Left ventricle myocardium inferior (tissue), 1 donor: Measurements from ENCODE around the gene UBA1. TPM values are rescaled to one million over a fixed set of nuclear protein-coding genes. Genes with fewer than 3 reads are reported as not detected.
A peak's percentile ranks its signal among the peaks of the same experiment; 100 is the strongest.

Experiments used
- DNase-seq: peaks from one replicate; pipeline ENCODE4 v3.0.0-alpha.2; 2020
- H3K27ac ChIP-seq: fragments of 200-600 bp; replicated peaks from 2 replicates; pipeline ENCODE4 v1.8.0; 2021
- H3K27me3 ChIP-seq: fragments of 200-600 bp; 2 replicates; pipeline ENCODE4 v1.8.0; 2021; ENCODE audit warnings: low read depth
- H3K36me3 ChIP-seq: fragments of 200-600 bp; 2 replicates; pipeline ENCODE4 v1.8.0; 2021
- H3K4me1 ChIP-seq: fragments of 200-600 bp; 2 replicates; pipeline ENCODE4 v1.8.0; 2021
- H3K4me3 ChIP-seq: fragments of 200-600 bp; 2 replicates; pipeline ENCODE4 v1.8.0; 2021; ENCODE audit warnings: mild to moderate bottlenecking, moderate library complexity
- H3K9me3 ChIP-seq: fragments of 200-600 bp; replicated peaks from 2 replicates; pipeline ENCODE4 v1.8.0; 2021
- CTCF ChIP-seq: fragments of 200-600 bp; IDR thresholded peaks from 2 replicates; pipeline ENCODE4 v1.8.0; 2021; ENCODE audit warnings: antibody characterized with exemption, mild to moderate bottlenecking, borderline replicate concordance
- intact Hi-C: fragments of 100-400 bp; cut with micrococcal nuclease; formaldehyde crosslinking; loops from one replicate; pipeline ENCODE4 v1.11.0; 2022
- total RNA-seq: library from RNA; stranded (reverse); fragmentation: NEBNext Ultra II Directional; extraction: Animal tissue kit (Norgen Biotek cat#: 25700); gene quantifications from one replicate; pipeline ENCODE4 v1.2.1, GENCODE V29; 2021
- donor health status: DM: no; HTN: yes; CAD: no; lungs with severe emphysema.

UBA1 gene
- total RNA-seq, 1 donor from 2014 or later, result 99.8 TPM

- no peak for DNase-seq
- Histone ChIP-seq H3K36me3 (peaks cover 41% of the 10 kb centered on the region), H3K4me3 (no peak overlapping the region), H3K4me1 (peaks cover 4% of the 10 kb centered on the region), H3K9me3 (no peaks in the 10 kb centered on the region), H3K27me3 (no peaks in the 10 kb centered on the region), H3K27ac (no peak overlapping the region)
- intact Hi-C loops, result no loop called here
- TF ChIP-seq CTCF, result no peak
Observed at GRCh38 chrX:47176101-47176740, 17.4 kb upstream of the UBA1 start.

DNA sequence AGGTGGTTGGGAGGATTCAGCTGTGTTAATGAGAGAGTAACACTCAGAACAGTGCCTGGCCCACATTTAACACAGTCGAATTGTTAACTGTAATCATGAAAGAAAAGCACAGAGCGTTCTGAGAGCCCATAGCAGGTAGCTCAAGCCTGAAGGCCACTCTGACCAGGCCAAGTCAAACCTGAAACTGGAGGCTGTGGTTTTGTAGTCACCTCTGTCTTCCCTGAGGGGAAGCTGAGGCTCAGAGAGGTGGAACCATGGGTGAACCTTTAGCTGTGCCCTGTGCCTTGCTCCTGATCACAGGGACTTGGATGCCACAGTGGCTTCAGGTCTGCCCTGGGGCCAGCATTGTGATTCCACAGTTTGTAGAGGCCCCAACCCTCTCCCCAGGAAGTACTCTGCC is 16.6 kb upstream of the UBA1 start:
- DNase-seq, result no peak
- TF ChIP-seq CTCF, result no peak
- intact Hi-C loops, result no loop called here
- H3K27ac ChIP-seq, result no peak overlapping the region
- no peak overlapping the region for H3K4me3 ChIP-seq
- no peaks in the 10 kb centered on the region for H3K9me3 ChIP-seq
- no peaks in the 10 kb centered on the region for H3K27me3 ChIP-seq
- H3K36me3 ChIP-seq, result peaks cover 48% of the 10 kb centered on the region
- H3K4me1 ChIP-seq, result peaks cover 4% of the 10 kb centered on the region

GRCh38 chrX:47178337-47178736 is 15.3 kb upstream of the UBA1 start:
- peak overlapping the region; percentile 67 for H3K27ac ChIP-seq
- no peak for DNase-seq
- H3K36me3 ChIP-seq, result peaks cover 47% of the 10 kb centered on the region
- peaks cover under 1% of the 10 kb centered on the region for H3K4me1 ChIP-seq
- no peak for TF ChIP-seq CTCF
- no peaks in the 10 kb centered on the region for H3K9me3 ChIP-seq
- H3K27me3 ChIP-seq, result no peaks in the 10 kb centered on the region
- H3K4me3 ChIP-seq, result no peak overlapping the region
- intact Hi-C loops, result no loop called here

DNA sequence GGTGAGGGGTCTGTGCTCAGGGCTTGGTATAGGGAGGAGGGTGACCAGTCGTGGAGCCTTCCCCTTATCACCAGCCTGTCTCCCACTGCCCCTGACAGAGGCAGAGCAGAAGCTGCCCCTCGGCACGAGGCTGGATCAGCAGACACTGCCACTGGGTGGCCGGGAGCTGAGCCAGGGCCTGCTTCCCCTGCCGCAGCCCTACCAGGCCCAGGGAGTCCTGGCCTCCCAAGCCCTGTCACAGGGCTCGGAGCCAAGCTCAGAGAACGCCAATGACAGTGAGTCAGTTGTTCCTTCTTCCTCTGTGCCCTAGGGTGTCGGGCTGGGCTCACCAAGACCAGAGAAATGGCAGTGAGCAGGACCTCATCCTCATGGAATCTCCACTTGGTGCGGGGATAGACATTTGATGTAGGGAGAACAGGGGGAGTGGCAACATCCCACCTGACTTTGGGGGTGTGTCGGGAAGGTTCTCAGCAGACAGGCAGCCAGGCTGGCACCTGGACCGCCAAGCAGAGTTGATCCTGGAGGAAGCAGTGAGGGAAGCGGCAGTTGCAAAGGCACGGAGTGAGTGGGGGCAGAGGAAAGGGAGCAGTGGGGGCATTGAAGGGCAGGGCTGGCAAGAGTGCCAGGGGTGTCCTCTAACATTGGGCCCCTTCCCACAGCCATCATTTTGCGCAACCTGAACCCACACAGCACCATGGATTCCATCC is 14.3 kb upstream of the UBA1 start:
- Histone ChIP-seq H3K27me3 (no peaks in the 10 kb centered on the region), H3K4me1 (no peaks in the 10 kb centered on the region), H3K4me3 (no peak overlapping the region), H3K27ac (peak overlapping the region; percentile 67), H3K9me3 (no peaks in the 10 kb centered on the region), H3K36me3 (peaks cover 44% of the 10 kb centered on the region)
- intact Hi-C loops, result no loop called here
- TF ChIP-seq CTCF, result no peak
- DNase-seq, result peak; percentile 54

GRCh38 chrX:47179928-47180255 is 13.7 kb upstream of the UBA1 start:
- no peak for TF ChIP-seq CTCF
- Histone ChIP-seq H3K27ac (peak overlapping the region; percentile 67), H3K4me3 (no peak overlapping the region), H3K9me3 (no peaks in the 10 kb centered on the region), H3K4me1 (no peaks in the 10 kb centered on the region), H3K36me3 (peaks cover 46% of the 10 kb centered on the region), H3K27me3 (no peaks in the 10 kb centered on the region)
- intact Hi-C loops, result no loop called here
- no peak for DNase-seq
